ENCODE measurements around the gene NAT8.
"Not testable (repeated sequence)": the region's sequence is repeated elsewhere in the genome, so short reads cannot be mapped to it uniquely, and the experiment has no call there.

- TF ChIP-seq POLR2A (IDR thresholded peaks at IDR 0.05; ENCODE audit: low read depth, low read length); POLR2AphosphoS5 (IDR thresholded peaks at IDR 0.05; ENCODE audit: low read depth, low read length); TAF1 (IDR thresholded peaks at IDR 0.05; ENCODE audit: borderline replicate concordance, low read depth, low read length): not testable (repeated sequence)
Measured at GRCh38 chr2:73669976-73670375, 27.8 kb upstream of the NAT8 start.

Data from GM12892 (cell line).